ENCODE results near the gene RGPD4.
"Not testable (repeated sequence)": the region's sequence is repeated elsewhere in the genome, so short reads cannot be mapped to it uniquely, and the experiment has no call there.

The RGPD4 gene

GRCh38 chr2:107916121-107916520, 89.4 kb downstream of the RGPD4 start:
- H3K4me3 ChIP-seq (ENCODE audit: low read length); H3K27ac ChIP-seq (ENCODE audit: low read length); H2AFZ ChIP-seq (ENCODE audit: low read length); H3K4me2 ChIP-seq (ENCODE audit: low read depth, low read length); H4K20me1 ChIP-seq (ENCODE audit: insufficient read depth, low read length); H3K79me2 ChIP-seq (ENCODE audit: low read length); H3F3A ChIP-seq (ENCODE audit: insufficient read depth, low read length); H3K36me3 ChIP-seq (replicated peaks; ENCODE audit: insufficient read depth, low read length); DNase-seq; H3K27me3 ChIP-seq (replicated peaks; ENCODE audit: insufficient read depth, low read length); H3K9ac ChIP-seq (ENCODE audit: low read length); H3K9me2 ChIP-seq (replicated peaks; ENCODE audit: insufficient read depth, low read length); H3K9me3 ChIP-seq (replicated peaks; ENCODE audit: insufficient read depth, low read length); H3K4me1 ChIP-seq (ENCODE audit: low read length): not testable (repeated sequence)
- TF ChIP-seq, protein P1, sequence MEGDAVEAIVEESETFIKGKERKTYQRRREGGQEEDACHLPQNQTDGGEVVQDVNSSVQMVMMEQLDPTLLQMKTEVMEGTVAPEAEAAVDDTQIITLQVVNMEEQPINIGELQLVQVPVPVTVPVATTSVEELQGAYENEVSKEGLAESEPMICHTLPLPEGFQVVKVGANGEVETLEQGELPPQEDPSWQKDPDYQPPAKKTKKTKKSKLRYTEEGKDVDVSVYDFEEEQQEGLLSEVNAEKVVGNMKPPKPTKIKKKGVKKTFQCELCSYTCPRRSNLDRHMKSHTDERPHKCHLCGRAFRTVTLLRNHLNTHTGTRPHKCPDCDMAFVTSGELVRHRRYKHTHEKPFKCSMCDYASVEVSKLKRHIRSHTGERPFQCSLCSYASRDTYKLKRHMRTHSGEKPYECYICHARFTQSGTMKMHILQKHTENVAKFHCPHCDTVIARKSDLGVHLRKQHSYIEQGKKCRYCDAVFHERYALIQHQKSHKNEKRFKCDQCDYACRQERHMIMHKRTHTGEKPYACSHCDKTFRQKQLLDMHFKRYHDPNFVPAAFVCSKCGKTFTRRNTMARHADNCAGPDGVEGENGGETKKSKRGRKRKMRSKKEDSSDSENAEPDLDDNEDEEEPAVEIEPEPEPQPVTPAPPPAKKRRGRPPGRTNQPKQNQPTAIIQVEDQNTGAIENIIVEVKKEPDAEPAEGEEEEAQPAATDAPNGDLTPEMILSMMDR (IDR thresholded peaks at IDR 0.05; ENCODE audit: low read length): peak; percentile 14

DNA sequence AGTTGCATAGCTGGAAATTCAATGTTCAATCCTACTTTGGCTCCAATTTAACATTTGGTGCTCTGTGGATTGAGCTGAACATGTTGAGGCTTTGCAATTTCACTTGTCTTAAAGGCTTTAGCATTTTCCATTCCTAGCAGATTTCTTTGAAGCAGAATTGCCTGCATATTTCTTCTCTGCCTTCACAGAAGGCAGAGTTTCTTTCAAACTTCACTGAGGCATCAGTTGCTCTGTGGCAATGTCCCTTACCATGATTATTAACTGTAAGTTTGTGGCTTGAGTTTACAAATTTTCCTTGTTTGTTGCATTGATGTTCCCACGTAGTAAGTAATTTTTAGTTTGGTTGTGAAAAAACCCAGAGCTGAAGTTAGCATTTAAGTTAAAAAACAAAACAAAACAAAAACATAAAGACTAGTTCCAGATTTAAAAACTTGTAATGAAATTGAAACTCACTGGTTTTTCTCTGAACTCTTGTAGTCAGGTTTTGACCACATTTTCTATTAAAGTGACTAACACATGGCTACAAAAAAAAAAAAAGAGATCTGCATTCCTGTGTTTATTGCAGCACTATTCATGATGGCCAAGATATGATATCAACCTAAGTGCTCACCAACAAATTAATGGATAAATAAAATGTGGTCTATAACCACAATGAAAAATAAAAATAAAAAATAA, 90.1 kb downstream of the RGPD4 start:
- not testable (repeated sequence) for H2AFZ ChIP-seq (ENCODE audit: low read length); H4K20me1 ChIP-seq (ENCODE audit: insufficient read depth, low read length); H3K9me2 ChIP-seq (replicated peaks; ENCODE audit: insufficient read depth, low read length); H3K27me3 ChIP-seq (replicated peaks; ENCODE audit: insufficient read depth, low read length); H3K9ac ChIP-seq (ENCODE audit: low read length); H3K4me3 ChIP-seq (ENCODE audit: low read length); H3K4me1 ChIP-seq (ENCODE audit: low read length); H3K9me3 ChIP-seq (replicated peaks; ENCODE audit: insufficient read depth, low read length); H3F3A ChIP-seq (ENCODE audit: insufficient read depth, low read length); H3K79me2 ChIP-seq (ENCODE audit: low read length); H3K36me3 ChIP-seq (replicated peaks; ENCODE audit: insufficient read depth, low read length)
- DNase-seq: peak; percentile 74
- peak overlapping the region; percentile 26; the same call in 1 of the 2 replicates for H3K4me2 ChIP-seq (ENCODE audit: low read depth, low read length)
- H3K27ac ChIP-seq (ENCODE audit: low read length): peak overlapping the region; percentile 47; the same call in 1 of the 2 replicates

DNA sequence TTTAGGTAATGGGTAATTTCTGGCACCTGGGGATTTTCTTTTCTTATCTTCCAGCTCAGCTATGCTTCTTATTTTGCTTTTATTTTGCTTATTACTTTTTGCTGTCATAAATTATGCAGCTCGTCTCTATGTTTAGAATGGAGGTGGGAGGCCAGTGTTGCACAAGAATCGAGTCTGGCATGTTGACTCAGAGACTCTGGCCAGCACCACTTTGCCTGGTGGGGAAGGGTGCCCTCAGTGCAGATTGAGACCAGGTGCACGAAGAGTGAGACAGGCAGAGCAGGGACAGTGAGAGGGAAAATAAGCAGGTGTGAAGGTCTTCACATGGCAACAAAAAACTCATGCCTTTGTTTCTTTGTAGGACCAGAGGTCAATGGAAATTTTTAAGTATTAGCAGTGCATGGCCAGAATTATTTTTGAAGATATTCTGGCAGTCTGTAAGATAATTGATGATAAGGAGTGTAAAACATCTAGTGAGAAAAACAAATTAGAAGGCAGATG, 100.4 kb downstream of the RGPD4 start:
- Histone ChIP-seq H3K9me2 (replicated peaks; ENCODE audit: insufficient read depth, low read length) (no peaks in the 10 kb centered on the region), H2AFZ (ENCODE audit: low read length) (no peak overlapping the region), H4K20me1 (ENCODE audit: insufficient read depth, low read length) (no peaks in the 10 kb centered on the region), H3K4me3 (ENCODE audit: low read length) (no peak overlapping the region), H3K36me3 (replicated peaks; ENCODE audit: insufficient read depth, low read length) (no peaks in the 10 kb centered on the region), H3K9ac (ENCODE audit: low read length) (no peak overlapping the region), H3K9me3 (replicated peaks; ENCODE audit: insufficient read depth, low read length) (no peaks in the 10 kb centered on the region), H3K27ac (ENCODE audit: low read length) (no peak overlapping the region), H3K27me3 (replicated peaks; ENCODE audit: insufficient read depth, low read length) (no peaks in the 10 kb centered on the region), H3F3A (ENCODE audit: insufficient read depth, low read length) (no peaks in the 10 kb centered on the region), H3K79me2 (ENCODE audit: low read length) (no peaks in the 10 kb centered on the region), H3K4me1 (ENCODE audit: low read length) (no peaks in the 10 kb centered on the region), H3K4me2 (ENCODE audit: low read depth, low read length) (no peak overlapping the region)
- TF ChIP-seq, protein P1 (IDR thresholded peaks at IDR 0.05; ENCODE audit: low read length): no peak
- TF ChIP-seq EZH2phosphoT487 (IDR thresholded peaks at IDR 0.05; ENCODE audit: low read length) (no peak), EZH2 (optimal IDR thresholded peaks at IDR 0.05; ENCODE audit: low read depth, low read length) (no peak)
- DNase-seq: no peak

GRCh38 chr2:107931412-107931811, 104.7 kb downstream of the RGPD4 start:
- DNase-seq: no peak
- Histone ChIP-seq H3F3A (ENCODE audit: insufficient read depth, low read length) (no peaks in the 10 kb centered on the region), H4K20me1 (ENCODE audit: insufficient read depth, low read length) (no peaks in the 10 kb centered on the region), H3K27me3 (replicated peaks; ENCODE audit: insufficient read depth, low read length) (no peaks in the 10 kb centered on the region), H3K79me2 (ENCODE audit: low read length) (no peaks in the 10 kb centered on the region), H3K9ac (ENCODE audit: low read length) (no peak overlapping the region), H3K36me3 (replicated peaks; ENCODE audit: insufficient read depth, low read length) (no peaks in the 10 kb centered on the region), H3K4me3 (ENCODE audit: low read length) (no peak overlapping the region), H2AFZ (ENCODE audit: low read length) (no peak overlapping the region), H3K4me2 (ENCODE audit: low read depth, low read length) (no peak overlapping the region), H3K9me2 (replicated peaks; ENCODE audit: insufficient read depth, low read length) (no peaks in the 10 kb centered on the region), H3K9me3 (replicated peaks; ENCODE audit: insufficient read depth, low read length) (no peaks in the 10 kb centered on the region), H3K27ac (ENCODE audit: low read length) (no peak overlapping the region), H3K4me1 (ENCODE audit: low read length) (no peaks in the 10 kb centered on the region)
- no peak for TF ChIP-seq EZH2 (optimal IDR thresholded peaks at IDR 0.05; ENCODE audit: low read depth, low read length)
- TF ChIP-seq, protein P1 (IDR thresholded peaks at IDR 0.05; ENCODE audit: low read length): no peak
- no peak for TF ChIP-seq EZH2phosphoT487 (IDR thresholded peaks at IDR 0.05; ENCODE audit: low read length)
